Mesenteric fat pad (tissue), 1 donor: Measurements from ENCODE around the gene SRSF3. TPM values are rescaled to one million over a fixed set of nuclear protein-coding genes. Genes with fewer than 3 reads are reported as not detected.

Experiments
- DNase-seq: peaks from one replicate; pipeline ENCODE4 v3.0.0-alpha.2; 2020; ENCODE audit warnings: low spot score
- total RNA-seq: library from RNA; stranded (reverse); fragmentation: NEBNext Ultra II Directional; extraction: Animal tissue kit (Norgen Biotek cat#: 25700); gene quantifications from one replicate; pipeline ENCODE4 v1.2.1, GENCODE V29; 2021
- donor health status: DM: yes; HTN: yes; CAD: no.

The SRSF3 gene
- total RNA-seq, 1 donor from 2014 or later = 214 TPM

GRCh38 chr6:36622901-36623546 is 28.9 kb downstream of the SRSF3 start:
- DNase-seq = peak; percentile 55

DNA sequence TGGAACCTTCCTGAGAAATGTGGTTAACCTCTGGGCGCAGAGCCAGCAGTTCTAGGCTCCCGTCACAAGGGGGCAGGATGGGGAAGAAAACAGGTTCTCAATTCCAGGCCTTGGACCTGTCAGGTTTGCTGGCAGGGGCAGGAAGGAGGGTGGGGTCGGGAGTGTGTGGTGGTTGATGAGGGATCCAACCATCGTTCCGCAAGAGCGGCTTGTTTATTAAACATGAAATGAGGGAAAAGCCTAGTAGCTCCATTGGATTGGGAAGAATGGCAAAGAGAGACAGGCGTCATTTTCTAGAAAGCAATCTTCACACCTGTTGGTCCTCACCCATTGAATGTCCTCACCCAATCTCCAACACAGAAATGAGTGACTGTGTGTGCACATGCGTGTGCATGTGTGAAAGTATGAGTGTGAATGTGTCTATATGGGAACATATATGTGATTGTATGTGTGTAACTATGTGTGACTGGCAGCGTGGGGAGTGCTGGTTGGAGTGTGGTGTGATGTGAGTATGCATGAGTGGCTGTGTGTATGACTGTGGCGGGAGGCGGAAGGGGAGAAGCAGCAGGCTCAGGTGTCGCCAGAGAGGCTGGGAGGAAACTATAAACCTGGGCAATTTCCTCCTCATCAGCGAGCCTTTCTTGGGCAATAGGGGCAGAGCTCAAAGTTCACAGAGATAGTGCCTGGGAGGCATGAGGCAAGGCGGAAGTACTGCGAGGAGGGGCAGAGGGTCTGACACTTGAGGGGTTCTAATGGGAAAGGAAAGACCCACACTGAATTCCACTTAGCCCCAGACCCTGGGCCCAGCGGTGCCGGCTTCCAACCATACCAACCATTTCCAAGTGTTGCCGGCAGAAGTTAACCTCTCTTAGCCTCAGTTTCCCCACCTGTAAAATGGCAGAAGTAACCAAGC is 29.6 kb downstream of the SRSF3 start:
- DNase-seq = peak; percentile 94

DNA sequence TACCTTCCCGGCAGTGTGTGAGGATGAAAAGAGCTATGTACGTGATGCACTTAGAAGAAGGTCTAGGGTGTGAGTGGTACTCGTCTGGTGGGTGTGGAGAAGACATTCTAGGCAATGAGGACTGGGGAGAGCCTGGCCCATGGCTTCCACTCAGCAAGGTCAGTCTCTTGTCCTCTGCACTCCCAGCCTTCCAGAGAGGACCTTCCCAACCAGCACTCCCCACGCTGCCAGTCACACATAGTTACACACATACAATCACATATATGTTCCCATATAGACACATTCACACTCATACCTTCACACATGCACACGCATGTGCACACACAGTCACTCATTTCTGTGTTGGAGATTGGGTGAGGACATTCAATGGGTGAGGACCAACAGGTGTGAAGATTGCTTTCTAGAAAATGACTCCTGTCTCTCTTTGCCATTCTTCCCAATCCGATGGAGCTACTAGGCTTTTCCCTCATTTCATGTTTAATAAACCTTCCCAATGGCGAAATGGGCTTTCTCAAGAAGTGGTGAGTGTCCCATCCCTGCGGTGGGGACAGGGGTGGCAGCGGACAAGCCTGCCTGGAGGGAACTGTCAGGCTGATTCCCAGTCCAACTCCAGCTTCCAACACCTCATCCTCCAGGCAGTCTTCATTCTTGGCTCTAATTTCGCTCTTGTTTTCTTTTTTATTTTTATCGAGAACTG is 30.4 kb downstream of the SRSF3 start:
- DNase-seq = peak; percentile 67

DNA sequence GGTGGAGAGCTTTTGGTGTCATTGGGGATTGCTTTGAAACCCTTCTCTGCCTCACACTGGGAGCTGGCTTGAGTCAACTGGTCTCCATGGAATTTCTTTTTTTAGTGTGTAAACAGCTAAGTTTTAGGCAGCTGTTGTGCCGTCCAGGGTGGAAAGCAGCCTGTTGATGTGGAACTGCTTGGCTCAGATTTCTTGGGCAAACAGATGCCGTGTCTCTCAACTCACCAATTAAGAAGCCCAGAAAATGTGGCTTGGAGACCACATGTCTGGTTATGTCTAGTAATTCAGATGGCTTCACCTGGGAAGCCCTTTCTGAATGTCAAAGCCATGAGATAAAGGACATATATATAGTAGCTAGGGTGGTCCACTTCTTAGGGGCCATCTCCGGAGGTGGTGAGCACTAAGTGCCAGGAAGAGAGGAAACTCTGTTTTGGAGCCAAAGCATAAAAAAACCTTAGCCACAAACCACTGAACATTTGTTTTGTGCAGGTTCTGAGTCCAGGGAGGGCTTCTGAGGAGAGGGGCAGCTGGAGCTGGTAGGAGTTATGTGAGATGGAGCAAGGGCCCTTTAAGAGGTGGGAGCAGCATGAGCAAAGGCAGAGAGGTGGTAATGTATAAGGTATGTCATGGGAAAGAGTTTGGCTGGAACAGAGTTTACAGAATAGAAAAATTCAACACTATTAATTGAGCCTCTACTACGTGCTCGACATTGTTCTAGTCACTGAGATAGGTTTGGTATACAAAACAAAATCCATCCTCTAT is 31.2 kb downstream of the SRSF3 start:
- DNase-seq = peak; percentile 62

- DNase-seq = peak; percentile 45
These were observed 32.5 kb downstream of the SRSF3 start for GRCh38 chr6:36626636-36627035.

DNA sequence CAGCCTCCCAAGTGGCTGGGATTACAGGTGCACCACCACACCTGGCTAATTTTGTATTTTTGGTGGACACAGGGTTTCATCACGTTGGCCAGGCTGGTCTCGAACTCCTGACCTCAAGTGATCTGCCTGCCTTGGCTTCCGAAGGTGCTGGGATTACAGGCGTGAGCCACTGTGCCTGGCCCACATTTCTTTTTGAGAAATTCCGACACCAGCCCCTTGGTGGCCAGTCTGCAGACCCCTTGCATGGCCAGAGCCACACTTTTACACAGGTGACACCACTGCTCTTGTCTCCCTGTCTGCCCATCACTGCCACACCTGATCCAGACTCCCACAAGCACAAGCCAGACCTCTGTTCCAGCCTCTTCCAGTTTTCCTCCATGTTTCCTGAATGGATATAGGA is 33.0 kb downstream of the SRSF3 start:
- DNase-seq = no peak

DNA sequence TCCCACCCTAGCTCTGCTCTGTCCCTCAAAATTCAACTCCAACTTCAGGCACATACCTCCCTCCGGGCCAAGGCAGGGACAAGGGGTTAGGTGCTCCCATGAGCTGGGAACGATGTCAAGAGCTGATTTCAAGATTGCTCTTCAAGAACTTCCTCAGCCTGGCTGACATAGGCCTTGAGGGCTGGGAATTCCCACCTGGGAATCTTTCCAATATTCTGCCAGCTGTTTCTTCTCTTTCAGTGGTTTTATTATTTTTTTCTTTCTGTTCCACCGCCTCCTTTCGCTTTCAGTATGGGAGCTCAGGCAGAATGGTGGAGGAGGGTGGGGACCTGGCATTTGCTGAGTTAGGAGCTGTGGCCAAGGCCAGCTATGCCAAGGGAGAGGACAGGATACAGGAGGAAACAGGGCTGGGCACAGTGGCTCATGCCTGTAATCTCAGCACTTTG is 33.7 kb downstream of the SRSF3 start:
- DNase-seq = no peak

DNA sequence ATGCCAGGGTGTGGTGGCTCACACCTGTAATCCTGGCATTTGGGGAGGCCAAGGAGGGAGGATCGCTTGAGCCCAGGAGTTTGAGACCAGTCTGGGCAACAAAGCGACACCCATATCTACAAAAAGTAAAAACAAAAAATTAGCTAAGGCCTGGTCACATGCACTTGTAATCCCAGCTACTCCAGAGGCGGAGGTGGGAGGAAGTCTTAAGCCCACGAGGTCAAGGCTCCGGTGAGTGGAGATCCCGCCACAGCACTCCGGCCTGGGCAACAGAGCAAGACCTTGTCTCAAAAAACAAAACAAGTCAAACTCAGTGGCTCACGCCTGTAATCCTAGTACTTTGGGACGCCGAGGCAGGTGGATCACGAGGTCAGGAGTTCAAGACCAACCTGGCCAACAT is 35.6 kb downstream of the SRSF3 start:
- no peak for DNase-seq

- DNase-seq = no peak
These were observed 37.3 kb downstream of the SRSF3 start for GRCh38 chr6:36631326-36632011.

DNA sequence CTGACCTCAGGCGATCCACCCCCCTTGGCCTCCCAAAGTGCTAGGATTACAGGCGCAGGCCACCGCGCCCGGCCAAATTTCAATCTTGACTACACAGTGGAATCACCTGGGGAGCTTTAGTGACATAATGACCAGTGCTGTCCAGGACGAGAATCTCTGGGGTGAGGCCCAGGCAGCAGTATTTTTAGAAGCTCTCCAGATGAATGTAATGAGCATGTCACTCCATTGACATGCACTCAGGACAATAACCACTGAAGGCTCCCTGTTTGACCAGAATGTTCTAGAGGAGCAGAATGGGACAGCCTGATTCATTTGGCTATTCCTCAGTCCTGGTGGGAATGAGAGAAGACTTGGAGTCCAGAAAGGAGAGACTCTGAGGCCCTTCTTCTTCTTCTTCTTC is 39.2 kb downstream of the SRSF3 start:
- DNase-seq = no peak

GRCh38 chr6:36633915-36634314 is 39.8 kb downstream of the SRSF3 start:
- DNase-seq = no peak

DNA sequence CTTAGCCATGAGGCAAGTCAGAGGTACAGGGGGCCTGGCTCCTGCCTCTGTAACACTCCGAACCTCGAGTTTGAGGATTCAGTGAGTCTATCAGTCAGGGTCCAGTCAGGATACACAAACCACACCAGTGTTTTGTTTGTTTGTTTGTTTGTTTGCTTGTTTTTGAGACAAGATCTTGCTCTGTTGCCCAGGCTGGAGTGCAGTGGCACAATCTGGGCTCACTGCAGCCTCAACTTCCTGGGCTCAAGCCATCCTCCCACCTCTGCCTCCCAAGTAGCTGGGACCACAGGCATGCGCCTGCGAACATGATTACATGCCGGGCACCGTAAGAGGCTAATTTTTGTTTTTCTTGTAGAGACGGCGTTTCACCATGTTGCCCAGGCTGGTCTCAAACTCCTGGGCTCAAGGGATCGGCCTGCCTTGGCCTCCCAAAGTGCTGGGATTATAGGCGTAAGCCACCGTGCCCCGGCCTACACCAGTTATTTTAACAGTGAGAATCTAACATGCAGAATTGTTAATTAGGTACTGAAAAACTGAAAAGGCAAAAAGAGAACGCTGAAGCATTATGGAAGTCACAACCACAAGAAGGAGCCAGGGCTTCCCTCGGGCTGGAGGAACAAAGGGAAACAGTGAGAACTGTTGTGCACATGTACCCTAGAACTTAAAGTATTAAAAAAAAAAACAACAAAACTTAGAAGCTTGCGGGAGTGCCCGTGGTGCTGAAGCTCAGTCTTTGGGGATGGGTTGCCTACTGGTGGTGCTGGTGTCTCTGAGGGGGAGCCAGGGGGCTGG is 40.4 kb downstream of the SRSF3 start:
- DNase-seq = no peak

GRCh38 chr6:36636283-36636682 is 42.1 kb downstream of the SRSF3 start:
- DNase-seq = no peak

DNA sequence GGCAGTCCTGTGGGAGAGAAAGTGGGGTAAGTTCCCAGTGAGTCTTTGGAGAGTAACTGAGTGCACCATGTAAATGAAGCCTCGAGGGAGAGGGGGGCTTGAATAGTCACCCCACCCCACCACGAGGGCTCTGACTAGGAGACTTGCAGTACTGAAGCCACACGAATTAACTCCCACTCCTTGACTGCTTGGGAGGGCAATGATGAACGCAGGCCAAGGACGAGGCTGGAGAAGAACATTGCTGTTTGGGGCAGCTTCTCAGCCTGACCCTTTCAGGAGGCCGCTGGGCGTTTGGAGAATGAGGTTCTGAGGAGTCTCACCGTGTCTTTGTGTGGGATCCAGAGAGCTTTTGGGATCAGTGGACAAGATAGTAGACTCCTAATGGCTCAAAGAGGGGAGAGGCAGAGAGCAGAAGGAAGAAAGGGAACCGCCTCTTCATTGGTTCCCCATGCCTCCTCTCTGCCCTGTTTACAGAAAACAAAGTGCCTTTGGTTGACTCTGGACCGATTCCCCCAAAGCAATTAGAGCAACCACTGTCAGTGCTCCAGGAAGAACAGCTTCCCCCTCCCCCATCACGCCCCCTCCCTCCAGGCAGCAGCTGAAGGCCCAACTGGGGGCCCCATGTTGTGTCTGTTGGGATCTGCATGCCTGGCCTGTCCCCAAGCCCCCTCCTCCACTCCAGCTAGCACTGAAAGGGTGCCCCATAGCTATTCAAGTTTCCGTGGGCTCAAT is 42.7 kb downstream of the SRSF3 start:
- no peak for DNase-seq

DNA sequence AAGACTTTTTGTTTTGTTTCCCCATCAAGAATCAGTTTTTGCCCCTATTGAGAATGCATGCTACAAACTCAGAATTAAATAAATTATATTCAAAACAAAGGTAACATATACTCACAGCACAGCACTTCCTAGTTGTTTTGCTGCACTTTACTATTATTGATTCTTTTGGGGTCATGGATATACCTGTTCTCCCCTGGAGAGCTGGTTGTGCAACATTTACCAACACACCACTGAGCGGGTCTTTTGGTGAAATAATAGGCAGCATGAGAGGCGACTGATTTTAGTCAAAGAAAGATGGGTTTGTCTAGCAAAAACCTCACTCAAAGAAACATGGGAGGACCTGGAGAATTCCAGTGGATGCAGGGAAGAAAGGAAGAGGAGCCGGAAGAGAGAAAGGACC is 44.4 kb downstream of the SRSF3 start:
- DNase-seq = no peak

DNA sequence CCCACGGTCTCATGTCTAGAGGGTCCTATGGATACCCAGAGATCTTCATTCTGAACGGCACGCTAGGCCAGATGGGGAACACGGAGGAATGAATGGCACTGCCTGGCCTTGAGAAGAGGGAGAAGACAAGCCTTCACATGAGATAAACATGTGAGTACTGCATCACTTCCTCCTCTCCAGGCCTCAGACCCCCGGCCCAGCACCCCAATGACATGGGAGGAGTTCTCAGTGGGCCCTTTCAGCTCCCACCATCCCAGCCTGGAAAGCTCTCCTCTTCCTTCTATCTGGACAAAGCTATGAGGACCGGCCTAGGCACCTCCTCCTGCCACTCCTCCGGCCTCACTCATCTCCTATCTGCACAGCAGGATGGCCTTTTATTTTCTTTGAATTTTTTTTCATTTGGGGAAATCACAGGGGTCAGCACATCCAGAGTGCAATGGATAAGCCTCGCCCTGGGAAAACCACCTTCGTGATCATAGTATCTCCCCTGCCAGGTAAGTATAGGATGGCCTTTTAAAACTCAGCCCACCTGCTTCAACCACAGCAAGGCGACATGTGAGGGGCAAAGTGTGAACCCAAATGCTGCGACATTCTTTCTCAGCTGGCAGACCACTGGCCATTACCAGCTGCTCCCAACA is 45.1 kb downstream of the SRSF3 start:
- DNase-seq = no peak

- DNase-seq = no peak
These were observed 47.4 kb downstream of the SRSF3 start for GRCh38 chr6:36641543-36641942.
